ENCODE data around the gene PABPN1.

DNA sequence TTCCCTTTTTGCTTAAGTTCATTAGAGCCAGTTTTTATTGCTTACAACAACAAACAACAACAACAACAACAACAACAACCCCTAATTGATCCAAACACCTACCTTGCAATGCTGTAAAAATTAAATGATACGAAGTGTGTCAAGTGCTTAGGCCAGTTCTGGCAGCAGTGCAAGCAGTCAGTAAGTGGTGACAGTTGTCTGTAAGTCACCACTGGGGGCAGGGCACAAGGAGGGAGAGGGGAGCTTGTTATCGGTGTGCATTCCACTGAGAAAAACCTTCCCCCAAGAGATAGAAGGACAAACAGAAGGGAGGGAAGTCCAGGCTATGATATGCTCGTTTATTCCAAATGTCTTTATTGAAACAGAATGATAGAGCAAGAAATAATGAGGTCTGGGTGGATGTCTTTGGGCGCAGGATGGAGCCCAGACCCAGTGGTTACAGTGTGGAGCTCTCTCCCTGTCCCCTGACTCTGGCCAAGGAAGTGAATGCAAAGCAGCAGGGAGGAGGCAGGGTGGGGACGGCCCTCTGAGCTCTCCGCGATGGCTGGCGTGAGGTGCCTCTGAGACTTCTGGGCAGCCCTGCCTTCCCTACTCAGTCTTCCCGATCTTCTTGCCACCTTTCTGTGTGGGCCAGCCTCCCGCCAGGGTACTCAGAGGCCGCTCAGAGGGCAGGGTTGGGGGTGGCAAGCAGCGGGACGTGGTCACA is 24.9 kb downstream of the PABPN1 start:
- TF ChIP-seq POLR2A (IDR thresholded peaks at IDR 0.05; ENCODE audit: low read length), result no peak
- TF ChIP-seq GATA1 (IDR thresholded peaks at IDR 0.05; ENCODE audit: low read depth, low read length), result no peak
